ENCODE data around the gene PIK3C3.

PIK3C3 gene

GRCh38 chr18:41936471-41937134, 18.4 kb upstream of the PIK3C3 start:
- Histone ChIP-seq H3K4me1 (no peaks in the 10 kb centered on the region), H3K27me3 (no peaks in the 10 kb centered on the region), H3K36me3 (no peaks in the 10 kb centered on the region), H3K9me3 (no peaks in the 10 kb centered on the region), H3K4me3 (ENCODE audit: low read depth, low read length) (no peak overlapping the region)
- no peak for DNase-seq
- TF ChIP-seq, protein P1, sequence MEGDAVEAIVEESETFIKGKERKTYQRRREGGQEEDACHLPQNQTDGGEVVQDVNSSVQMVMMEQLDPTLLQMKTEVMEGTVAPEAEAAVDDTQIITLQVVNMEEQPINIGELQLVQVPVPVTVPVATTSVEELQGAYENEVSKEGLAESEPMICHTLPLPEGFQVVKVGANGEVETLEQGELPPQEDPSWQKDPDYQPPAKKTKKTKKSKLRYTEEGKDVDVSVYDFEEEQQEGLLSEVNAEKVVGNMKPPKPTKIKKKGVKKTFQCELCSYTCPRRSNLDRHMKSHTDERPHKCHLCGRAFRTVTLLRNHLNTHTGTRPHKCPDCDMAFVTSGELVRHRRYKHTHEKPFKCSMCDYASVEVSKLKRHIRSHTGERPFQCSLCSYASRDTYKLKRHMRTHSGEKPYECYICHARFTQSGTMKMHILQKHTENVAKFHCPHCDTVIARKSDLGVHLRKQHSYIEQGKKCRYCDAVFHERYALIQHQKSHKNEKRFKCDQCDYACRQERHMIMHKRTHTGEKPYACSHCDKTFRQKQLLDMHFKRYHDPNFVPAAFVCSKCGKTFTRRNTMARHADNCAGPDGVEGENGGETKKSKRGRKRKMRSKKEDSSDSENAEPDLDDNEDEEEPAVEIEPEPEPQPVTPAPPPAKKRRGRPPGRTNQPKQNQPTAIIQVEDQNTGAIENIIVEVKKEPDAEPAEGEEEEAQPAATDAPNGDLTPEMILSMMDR (IDR thresholded peaks at IDR 0.05; ENCODE audit: low read depth, low read length): no peak

- TF ChIP-seq, protein P1 (IDR thresholded peaks at IDR 0.05; ENCODE audit: low read depth, low read length): no peak
- DNase-seq: no peak
Observed at GRCh38 chr18:41938445-41938844, 16.6 kb upstream of the PIK3C3 start.

GRCh38 chr18:41939326-41939725, 15.7 kb upstream of the PIK3C3 start:
- TF ChIP-seq, protein P1 (IDR thresholded peaks at IDR 0.05; ENCODE audit: low read depth, low read length): no peak
- H3K36me3 ChIP-seq: no peaks in the 10 kb centered on the region
- no peaks in the 10 kb centered on the region for H3K9me3 ChIP-seq
- no peaks in the 10 kb centered on the region for H3K27me3 ChIP-seq
- no peak overlapping the region for H3K4me3 ChIP-seq (ENCODE audit: low read depth, low read length)
- no peak for DNase-seq
- H3K4me1 ChIP-seq: no peaks in the 10 kb centered on the region

More at GRCh38 chr18:41938445-41938844, 16.6 kb upstream of the PIK3C3 start:
- no peaks in the 10 kb centered on the region for H3K4me1 ChIP-seq
- no peak overlapping the region for H3K4me3 ChIP-seq (ENCODE audit: low read depth, low read length)
- no peaks in the 10 kb centered on the region for H3K9me3 ChIP-seq
- H3K36me3 ChIP-seq: no peaks in the 10 kb centered on the region
- H3K27me3 ChIP-seq: no peaks in the 10 kb centered on the region

DNA sequence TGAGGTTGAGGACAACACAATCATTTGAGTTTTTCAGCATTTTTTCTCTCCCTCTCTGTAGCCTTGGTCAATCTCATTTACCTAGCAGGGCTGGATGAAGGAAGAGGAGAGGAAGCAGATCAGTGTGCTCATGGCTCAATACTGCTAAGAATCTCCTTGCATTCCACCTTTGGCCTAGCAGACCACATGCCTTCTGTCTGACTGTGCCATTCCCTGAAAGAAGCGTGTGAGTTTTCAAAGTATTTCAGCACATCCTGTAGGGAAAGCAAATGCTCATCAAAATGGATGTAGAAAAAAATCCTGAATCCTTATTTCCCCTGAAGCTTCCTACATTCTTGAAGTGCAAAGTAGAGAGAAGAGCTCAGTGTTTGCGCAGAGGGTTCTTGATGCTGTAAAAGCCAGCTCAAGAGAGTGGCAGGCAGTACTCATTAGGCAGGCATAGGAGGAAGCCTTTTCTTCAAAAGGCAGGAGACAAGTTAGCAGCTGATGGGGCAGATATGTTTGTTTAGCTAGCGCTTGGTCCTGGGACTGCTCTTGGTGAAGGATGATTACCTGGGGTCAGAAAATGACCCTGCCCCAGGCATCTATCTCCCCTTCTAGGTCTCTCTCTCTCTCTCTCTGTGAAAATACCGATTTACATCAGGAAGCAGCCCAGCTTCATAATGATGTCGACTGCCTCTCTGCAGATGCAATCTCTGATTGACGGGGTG, 14.4 kb upstream of the PIK3C3 start:
- no peak for DNase-seq
- Histone ChIP-seq H3K27me3 (peaks cover 7% of the 10 kb centered on the region; the same call in 1 of the 2 replicates), H3K9me3 (no peaks in the 10 kb centered on the region), H3K4me1 (no peaks in the 10 kb centered on the region), H3K36me3 (no peaks in the 10 kb centered on the region), H3K4me3 (ENCODE audit: low read depth, low read length) (no peak overlapping the region)
- TF ChIP-seq, protein P1 (IDR thresholded peaks at IDR 0.05; ENCODE audit: low read depth, low read length): no peak

DNA sequence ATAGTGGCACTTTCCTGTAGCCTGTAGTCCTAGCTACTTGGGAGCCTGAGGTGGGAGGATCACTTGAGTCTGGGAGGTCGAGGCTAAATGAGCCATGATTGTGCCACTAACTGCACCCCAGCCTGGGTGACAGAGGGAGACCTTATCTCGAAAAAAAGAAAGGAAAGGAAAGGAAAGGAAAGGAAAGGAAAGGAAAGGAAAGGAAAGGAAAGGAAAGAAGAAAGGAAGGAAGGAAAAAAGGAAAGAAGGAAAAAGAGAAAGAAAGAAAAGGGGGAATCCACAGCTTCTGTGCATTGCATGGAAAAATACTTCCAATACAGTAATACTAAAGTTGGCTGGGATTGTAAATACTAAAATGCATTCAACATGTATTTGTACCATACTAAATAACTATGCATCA, 12.8 kb upstream of the PIK3C3 start:
- H3K4me3 ChIP-seq (ENCODE audit: low read depth, low read length): no peak overlapping the region
- DNase-seq: no peak
- no peaks in the 10 kb centered on the region for H3K4me1 ChIP-seq
- TF ChIP-seq, protein P1 (IDR thresholded peaks at IDR 0.05; ENCODE audit: low read depth, low read length): no peak
- H3K36me3 ChIP-seq: no peaks in the 10 kb centered on the region
- H3K27me3 ChIP-seq: peaks cover 8% of the 10 kb centered on the region; the same call in 1 of the 2 replicates
- no peaks in the 10 kb centered on the region for H3K9me3 ChIP-seq

- Histone ChIP-seq H3K36me3 (no peaks in the 10 kb centered on the region), H3K9me3 (no peaks in the 10 kb centered on the region), H3K27me3 (peaks cover 8% of the 10 kb centered on the region; the same call in 1 of the 2 replicates), H3K4me1 (no peaks in the 10 kb centered on the region), H3K4me3 (ENCODE audit: low read depth, low read length) (no peak overlapping the region)
- TF ChIP-seq, protein P1 (IDR thresholded peaks at IDR 0.05; ENCODE audit: low read depth, low read length): no peak
- no peak for DNase-seq
Observed at GRCh38 chr18:41948544-41949110, 6.4 kb upstream of the PIK3C3 start.

Data from BE2C (cell line).